ENCODE data around the gene BTBD10. TPM values are rescaled to one million over a fixed set of nuclear protein-coding genes. Genes with fewer than 3 reads are reported as not detected.
"Not testable (repeated sequence)": the region's sequence is repeated elsewhere in the genome, so short reads cannot be mapped to it uniquely, and the experiment has no call there.

The BTBD10 gene
- polyA plus RNA-seq, 2 donors = 16.1 to 24.9 TPM

DNA sequence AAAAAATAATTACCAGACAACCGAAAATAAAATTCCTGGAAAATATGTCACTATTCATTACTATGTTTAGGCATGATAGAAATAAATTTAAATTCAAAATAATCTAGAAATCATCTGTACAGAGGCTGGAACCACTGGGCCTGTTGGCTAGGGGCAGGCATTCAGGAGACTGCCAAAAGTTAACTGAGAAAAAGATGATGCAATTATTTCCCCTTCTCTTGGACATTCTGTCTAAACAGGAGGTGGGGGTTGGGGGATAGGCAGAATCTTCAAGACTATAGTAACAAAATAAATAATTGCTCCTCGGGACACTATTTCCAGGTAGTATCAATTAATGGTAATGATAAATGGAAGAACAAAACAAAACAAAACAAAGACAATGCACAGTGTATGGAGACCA is 14.1 kb downstream of the BTBD10 start:
- Histone ChIP-seq H3K36me3 (ENCODE audit: control insufficient read depth in 2 of 2, insufficient read depth in 2 of 2, low read length in 1 of 2) (no peaks in the 10 kb centered on the region), H3K27ac (ENCODE audit: low read depth in 2 of 2, low read length in 1 of 2) (no peak overlapping the region), H3K4me3 (ENCODE audit: low read depth in 1 of 2, low read length in 2 of 2) (no peak overlapping the region), H3K4me1 (ENCODE audit: control insufficient read depth in 2 of 2, insufficient read depth in 2 of 2, low read length in 1 of 2) (no peaks in the 10 kb centered on the region), H3K9me3 (ENCODE audit: control insufficient read depth in 2 of 2, insufficient read depth in 1 of 2, low read depth in 1 of 2, low read length in 1 of 2) (no peaks in the 10 kb centered on the region), H3K27me3 (ENCODE audit: control insufficient read depth in 1 of 2, insufficient read depth in 2 of 2, low read length in 2 of 2) (no peaks in the 10 kb centered on the region)
- 60 to 61% methylated on average over 2 of the region's 2 CpGs for WGBS, 2 donors

- Histone ChIP-seq H3K4me1 (ENCODE audit: control insufficient read depth in 2 of 2, insufficient read depth in 2 of 2, low read length in 1 of 2) (no peaks in the 10 kb centered on the region), H3K36me3 (ENCODE audit: control insufficient read depth in 2 of 2, insufficient read depth in 2 of 2, low read length in 1 of 2) (no peaks in the 10 kb centered on the region), H3K9me3 (ENCODE audit: control insufficient read depth in 2 of 2, insufficient read depth in 1 of 2, low read depth in 1 of 2, low read length in 1 of 2) (no peaks in the 10 kb centered on the region), H3K27ac (ENCODE audit: low read depth in 2 of 2, low read length in 1 of 2) (no peak overlapping the region), H3K27me3 (ENCODE audit: control insufficient read depth in 1 of 2, insufficient read depth in 2 of 2, low read length in 2 of 2) (no peaks in the 10 kb centered on the region), H3K4me3 (ENCODE audit: low read depth in 1 of 2, low read length in 2 of 2) (no peak overlapping the region)
Measured at GRCh38 chr11:13446444-13446843, 16.6 kb downstream of the BTBD10 start.

GRCh38 chr11:13445588-13445987 is 17.4 kb downstream of the BTBD10 start:
- Histone ChIP-seq H3K4me1 (ENCODE audit: control insufficient read depth in 2 of 2, insufficient read depth in 2 of 2, low read length in 1 of 2) (no peaks in the 10 kb centered on the region), H3K4me3 (ENCODE audit: low read depth in 1 of 2, low read length in 2 of 2) (no peak overlapping the region), H3K9me3 (ENCODE audit: control insufficient read depth in 2 of 2, insufficient read depth in 1 of 2, low read depth in 1 of 2, low read length in 1 of 2) (no peaks in the 10 kb centered on the region), H3K36me3 (ENCODE audit: control insufficient read depth in 2 of 2, insufficient read depth in 2 of 2, low read length in 1 of 2) (no peaks in the 10 kb centered on the region), H3K27ac (ENCODE audit: low read depth in 2 of 2, low read length in 1 of 2) (no peak overlapping the region), H3K27me3 (ENCODE audit: control insufficient read depth in 1 of 2, insufficient read depth in 2 of 2, low read length in 2 of 2) (no peaks in the 10 kb centered on the region)
- 88 to 97% methylated on average over 2 of the region's 2 CpGs for WGBS, 2 donors

- no peaks in the 10 kb centered on the region for H3K36me3 ChIP-seq (ENCODE audit: control insufficient read depth in 2 of 2, insufficient read depth in 2 of 2, low read length in 1 of 2)
- peak overlapping the region in 1 of 2 donors; percentile 28 for H3K4me3 ChIP-seq (ENCODE audit: low read depth in 1 of 2, low read length in 2 of 2)
- H3K27ac ChIP-seq (ENCODE audit: low read depth in 2 of 2, low read length in 1 of 2) = no peak overlapping the region
- H3K4me1 ChIP-seq (ENCODE audit: control insufficient read depth in 2 of 2, insufficient read depth in 2 of 2, low read length in 1 of 2) = no peaks in the 10 kb centered on the region
- H3K27me3 ChIP-seq (ENCODE audit: control insufficient read depth in 1 of 2, insufficient read depth in 2 of 2, low read length in 2 of 2) = no peaks in the 10 kb centered on the region
- H3K9me3 ChIP-seq (ENCODE audit: control insufficient read depth in 2 of 2, insufficient read depth in 1 of 2, low read depth in 1 of 2, low read length in 1 of 2) = no peaks in the 10 kb centered on the region
- 22 to 33% methylated on average over 8 of the region's 8 CpGs for WGBS, 2 donors
Measured at GRCh38 chr11:13440100-13440855, 22.7 kb downstream of the BTBD10 start.

DNA sequence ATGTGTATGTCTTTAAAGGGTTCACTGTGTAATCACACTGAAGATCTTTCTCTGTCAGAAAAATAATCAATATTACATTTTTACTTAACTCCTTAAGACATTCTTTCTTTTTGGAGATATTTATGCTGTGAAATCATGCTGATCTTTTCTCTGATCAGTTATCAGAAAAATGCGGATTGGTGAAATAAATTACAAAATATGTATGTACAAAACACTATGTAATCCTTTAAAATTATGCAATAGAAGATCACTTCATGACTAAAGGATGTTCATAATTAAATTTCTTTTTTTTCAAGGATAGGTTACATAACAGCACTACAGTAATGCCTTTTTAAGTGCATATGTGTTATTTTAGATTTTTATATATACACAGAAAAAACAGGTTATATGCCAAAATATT is 24.7 kb downstream of the BTBD10 start:
- no peak overlapping the region for H3K27ac ChIP-seq (ENCODE audit: low read depth in 2 of 2, low read length in 1 of 2)
- no peaks in the 10 kb centered on the region for H3K9me3 ChIP-seq (ENCODE audit: control insufficient read depth in 2 of 2, insufficient read depth in 1 of 2, low read depth in 1 of 2, low read length in 1 of 2)
- no peaks in the 10 kb centered on the region for H3K4me1 ChIP-seq (ENCODE audit: control insufficient read depth in 2 of 2, insufficient read depth in 2 of 2, low read length in 1 of 2)
- no peaks in the 10 kb centered on the region for H3K27me3 ChIP-seq (ENCODE audit: control insufficient read depth in 1 of 2, insufficient read depth in 2 of 2, low read length in 2 of 2)
- H3K36me3 ChIP-seq (ENCODE audit: control insufficient read depth in 2 of 2, insufficient read depth in 2 of 2, low read length in 1 of 2) = no peaks in the 10 kb centered on the region
- WGBS, 2 donors = 98 to 100% methylated on average over 1 of the region's 1 CpG
- H3K4me3 ChIP-seq (ENCODE audit: low read depth in 1 of 2, low read length in 2 of 2) = no peak overlapping the region

DNA sequence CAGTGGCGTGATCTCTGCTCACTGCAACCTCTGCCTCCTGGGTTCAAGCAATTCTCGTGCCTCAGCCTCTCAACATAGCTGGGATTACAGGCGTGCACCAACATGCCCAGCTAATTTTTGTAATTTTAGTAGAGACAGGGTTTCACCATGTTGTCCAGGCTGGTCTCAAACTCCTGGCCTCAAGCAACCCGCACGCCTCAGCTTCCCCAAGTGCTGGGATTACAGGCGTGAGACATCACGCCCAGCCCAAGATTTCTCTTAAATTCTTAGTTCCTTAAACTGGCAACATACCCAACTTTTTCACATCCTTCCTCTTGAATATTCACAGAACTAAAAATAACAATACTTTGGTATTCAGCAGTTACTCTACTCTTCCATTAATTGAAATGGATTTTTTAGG is 26.2 kb downstream of the BTBD10 start:
- H3K36me3 ChIP-seq (ENCODE audit: control insufficient read depth in 2 of 2, insufficient read depth in 2 of 2, low read length in 1 of 2); H3K4me1 ChIP-seq (ENCODE audit: control insufficient read depth in 2 of 2, insufficient read depth in 2 of 2, low read length in 1 of 2); H3K4me3 ChIP-seq (ENCODE audit: low read depth in 1 of 2, low read length in 2 of 2); H3K27me3 ChIP-seq (ENCODE audit: control insufficient read depth in 1 of 2, insufficient read depth in 2 of 2, low read length in 2 of 2); H3K27ac ChIP-seq (ENCODE audit: low read depth in 2 of 2, low read length in 1 of 2); H3K9me3 ChIP-seq (ENCODE audit: control insufficient read depth in 2 of 2, insufficient read depth in 1 of 2, low read depth in 1 of 2, low read length in 1 of 2): not testable (repeated sequence)
- 90 to 92% methylated on average over 7 of the region's 7 CpGs for WGBS, 2 donors

DNA sequence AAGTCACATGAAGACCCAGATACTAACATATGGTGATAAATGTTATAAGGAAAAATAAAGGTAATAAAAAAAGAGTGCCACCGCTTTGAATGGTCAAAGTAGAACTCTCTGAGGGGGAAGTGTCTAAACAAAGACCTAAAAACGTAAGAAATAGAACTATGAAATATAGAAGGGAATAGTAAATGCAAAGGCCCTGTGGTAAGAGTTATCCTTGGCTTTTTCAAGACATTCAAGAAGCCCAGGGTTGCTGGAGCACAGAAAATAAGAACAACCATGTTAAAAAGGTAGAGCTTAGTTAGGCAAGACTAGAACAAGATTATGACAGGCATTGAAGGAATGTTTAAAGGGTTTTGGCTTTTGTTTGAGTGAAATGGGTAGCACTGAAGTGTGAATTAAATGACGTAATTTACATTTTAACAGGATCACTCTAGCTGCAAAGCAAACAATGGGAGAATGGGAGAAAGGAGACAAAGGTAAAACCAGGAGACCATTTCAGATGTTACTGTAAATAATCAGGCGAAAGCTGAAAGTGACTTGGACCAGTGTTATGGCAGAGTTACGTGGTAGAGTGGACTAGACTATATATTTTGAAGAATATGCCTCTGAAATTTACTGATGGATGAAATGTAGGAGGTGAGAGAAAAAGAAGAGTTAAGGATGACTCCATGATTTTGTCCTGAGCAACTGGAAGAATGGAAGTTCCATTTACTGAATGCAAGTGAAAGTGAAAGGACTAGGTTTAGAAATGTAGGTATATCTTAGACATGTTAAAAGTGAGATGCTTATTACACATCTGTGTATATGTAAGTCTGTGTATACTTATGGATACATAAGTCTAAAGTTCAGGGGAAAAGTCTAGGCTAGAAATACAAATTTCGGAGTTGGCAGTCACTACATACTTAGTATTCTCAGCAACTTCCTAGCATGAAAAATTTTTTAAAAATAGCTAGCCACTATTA is 28.5 kb downstream of the BTBD10 start:
- peak overlapping the region in 1 of 2 donors; percentile 21 for H3K27ac ChIP-seq (ENCODE audit: low read depth in 2 of 2, low read length in 1 of 2)
- H3K36me3 ChIP-seq (ENCODE audit: control insufficient read depth in 2 of 2, insufficient read depth in 2 of 2, low read length in 1 of 2) = no peaks in the 10 kb centered on the region
- WGBS, 2 donors = 84 to 88% methylated on average over 6 of the region's 6 CpGs

GRCh38 chr11:13433437-13433836 is 29.6 kb downstream of the BTBD10 start:
- Histone ChIP-seq H3K27ac (ENCODE audit: low read depth in 2 of 2, low read length in 1 of 2) (no peak overlapping the region), H3K4me3 (ENCODE audit: low read depth in 1 of 2, low read length in 2 of 2) (no peak overlapping the region), H3K27me3 (ENCODE audit: control insufficient read depth in 1 of 2, insufficient read depth in 2 of 2, low read length in 2 of 2) (no peaks in the 10 kb centered on the region), H3K9me3 (ENCODE audit: control insufficient read depth in 2 of 2, insufficient read depth in 1 of 2, low read depth in 1 of 2, low read length in 1 of 2) (no peaks in the 10 kb centered on the region), H3K4me1 (ENCODE audit: control insufficient read depth in 2 of 2, insufficient read depth in 2 of 2, low read length in 1 of 2) (no peaks in the 10 kb centered on the region), H3K36me3 (ENCODE audit: control insufficient read depth in 2 of 2, insufficient read depth in 2 of 2, low read length in 1 of 2) (no peaks in the 10 kb centered on the region)
- 91 to 92% methylated on average over 2 of the region's 2 CpGs for WGBS, 2 donors

More for the DNA sequence above, 28.5 kb downstream of the BTBD10 start:
- no peaks in the 10 kb centered on the region for H3K9me3 ChIP-seq (ENCODE audit: control insufficient read depth in 2 of 2, insufficient read depth in 1 of 2, low read depth in 1 of 2, low read length in 1 of 2)
- H3K4me3 ChIP-seq (ENCODE audit: low read depth in 1 of 2, low read length in 2 of 2) = no peak overlapping the region
- no peaks in the 10 kb centered on the region for H3K4me1 ChIP-seq (ENCODE audit: control insufficient read depth in 2 of 2, insufficient read depth in 2 of 2, low read length in 1 of 2)
- H3K27me3 ChIP-seq (ENCODE audit: control insufficient read depth in 1 of 2, insufficient read depth in 2 of 2, low read length in 2 of 2) = no peaks in the 10 kb centered on the region

DNA sequence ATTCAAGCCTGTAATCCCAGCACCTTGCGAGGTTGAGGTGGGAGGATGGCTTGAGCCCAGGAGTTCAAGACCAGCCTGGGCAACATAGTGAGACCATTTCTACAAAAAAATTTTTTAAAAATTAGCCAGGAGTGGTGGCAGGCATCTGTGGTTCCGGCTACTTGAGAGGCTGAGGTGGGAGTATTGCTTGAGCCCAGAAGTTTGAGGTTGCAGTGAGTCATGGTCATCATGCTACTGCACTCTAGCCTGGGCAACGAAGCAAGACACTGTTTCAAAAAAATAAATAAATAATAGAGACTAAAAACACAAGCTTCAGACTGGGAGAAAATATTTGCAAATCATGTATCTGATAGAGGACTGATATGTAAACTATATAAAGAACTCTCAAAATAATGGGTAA is 33.2 kb downstream of the BTBD10 start:
- H3K27ac ChIP-seq (ENCODE audit: low read depth in 2 of 2, low read length in 1 of 2) = no peak overlapping the region
- no peaks in the 10 kb centered on the region for H3K36me3 ChIP-seq (ENCODE audit: control insufficient read depth in 2 of 2, insufficient read depth in 2 of 2, low read length in 1 of 2)
- no peak overlapping the region for H3K4me3 ChIP-seq (ENCODE audit: low read depth in 1 of 2, low read length in 2 of 2)
- no peaks in the 10 kb centered on the region for H3K4me1 ChIP-seq (ENCODE audit: control insufficient read depth in 2 of 2, insufficient read depth in 2 of 2, low read length in 1 of 2)
- no peaks in the 10 kb centered on the region for H3K9me3 ChIP-seq (ENCODE audit: control insufficient read depth in 2 of 2, insufficient read depth in 1 of 2, low read depth in 1 of 2, low read length in 1 of 2)
- no peaks in the 10 kb centered on the region for H3K27me3 ChIP-seq (ENCODE audit: control insufficient read depth in 1 of 2, insufficient read depth in 2 of 2, low read length in 2 of 2)
- 93 to 98% methylated on average over 3 of the region's 3 CpGs for WGBS, 2 donors

All from esophagus (tissue), 2 donors.